Body of pancreas (tissue), 4 donors: ENCODE data around the gene AKAP12. TPM values are rescaled to one million over a fixed set of nuclear protein-coding genes. Genes with fewer than 3 reads are reported as not detected.
"Not testable (repeated sequence)": the region's sequence is repeated elsewhere in the genome, so short reads cannot be mapped to it uniquely, and the experiment has no call there.

Experiments used
- ATAC-seq: fragments of 150-250 bp; one replicate; pipeline ENCODE4 v1.9.1; 2016
- DNase-seq, 4 donors: peaks; one replicate each; pipeline ENCODE4 v3.0.0-alpha.2; 2019
- H3K27ac ChIP-seq, 4 donors: fragments of 200-600 bp; sonication (generic); 1 replicate in 3 of 4; 2 replicates in 1 of 4; pipeline versions ENCODE4 v1.5.1 to v1.6.1; 2016 to 2019; ENCODE audit warnings: mild to moderate bottlenecking in 1 of 4, mixed read lengths in 1 of 4, moderate library complexity in 1 of 4
- H3K27me3 ChIP-seq, 2 donors: fragments of 200-600 bp; sonication (generic); one replicate each; pipeline ENCODE4 v1.6.0; 2016; ENCODE audit warnings: mild to moderate bottlenecking in 1 of 2
- H3K36me3 ChIP-seq, 2 donors: fragments of 200-600 bp; sonication (generic); replicated peaks in 1 of 2; 2 replicates each; pipeline ENCODE4 v1.5.1; 2016; ENCODE audit warnings: low read depth in 2 of 2; ENCODE audit not compliant: insufficient read depth in 1 of 2
- H3K4me1 ChIP-seq: fragments of 200-600 bp; sonication (generic); one replicate; pipeline ENCODE4 v1.6.0; 2016
- H3K4me3 ChIP-seq, 2 donors: fragments of 200-600 bp; sonication (generic); 1 replicate in 1 of 2; 2 replicates in 1 of 2; pipeline ENCODE4 v1.5.1; 2016 to 2019
- H3K9me3 ChIP-seq, 3 donors: fragments of 200-600 bp; sonication (generic); 1 replicate in 2 of 3; 2 replicates in 1 of 3; pipeline ENCODE4 v1.5.1; 2016
- POLR2A ChIP-seq, 3 donors: fragments of 450-650 bp; IDR thresholded peaks; one replicate each; pipeline ENCODE4 v1.6.1; 2016; ENCODE audit warnings: antibody characterized with exemption in 3 of 3, mild to moderate bottlenecking in 2 of 3
- WGBS, 2 donors: methylation state at CpG; one replicate each; pipeline ENCODE4 v1.1.5; 2017; 5-methylcytosine and 5-hydroxymethylcytosine counted together
- intact Hi-C: fragments of 100-400 bp; cut with DNase I; formaldehyde crosslinking; loops from one replicate; pipeline ENCODE4 v1.15.1; 2023
- total RNA-seq, 2 donors: library from RNA; depleted of rRNA; stranded (reverse); fragments of >200 nt; gene quantifications; one replicate each; pipeline ENCODE4 v1.1.0, GENCODE V29; 2016
- TF ChIP-seq, protein P1 (sequence below), 7 experiments: fragments of 450-650 bp in 4 of 7; fragments of 200-600 bp in 3 of 7; sonication (generic) in 3 of 7; IDR thresholded peaks; one replicate each; pipeline ENCODE4 v1.5.1; 2016 to 2019; ENCODE audit warnings: antibody characterized with exemption in 7 of 7

AKAP12 gene
- total RNA-seq, 2 donors from 2014 or later, result 25.2 to 49.1 TPM

GRCh38 chr6:151341476-151342195 lies 101.9 kb downstream of the AKAP12 start:
- intact Hi-C loops, result no loop called here
- Histone ChIP-seq H3K27ac (no peak overlapping the region), H3K4me3 (no peak overlapping the region), H3K4me1 (no peaks in the 10 kb centered on the region), H3K9me3 (no peaks in the 10 kb centered on the region), H3K27me3 (no peaks in the 10 kb centered on the region), H3K36me3 (no peaks in the 10 kb centered on the region)
- no peak for DNase-seq
- 92 to 95% methylated on average over 40 to 43 of the region's 52 CpGs for WGBS, 2 donors
- TF ChIP-seq, protein P1, sequence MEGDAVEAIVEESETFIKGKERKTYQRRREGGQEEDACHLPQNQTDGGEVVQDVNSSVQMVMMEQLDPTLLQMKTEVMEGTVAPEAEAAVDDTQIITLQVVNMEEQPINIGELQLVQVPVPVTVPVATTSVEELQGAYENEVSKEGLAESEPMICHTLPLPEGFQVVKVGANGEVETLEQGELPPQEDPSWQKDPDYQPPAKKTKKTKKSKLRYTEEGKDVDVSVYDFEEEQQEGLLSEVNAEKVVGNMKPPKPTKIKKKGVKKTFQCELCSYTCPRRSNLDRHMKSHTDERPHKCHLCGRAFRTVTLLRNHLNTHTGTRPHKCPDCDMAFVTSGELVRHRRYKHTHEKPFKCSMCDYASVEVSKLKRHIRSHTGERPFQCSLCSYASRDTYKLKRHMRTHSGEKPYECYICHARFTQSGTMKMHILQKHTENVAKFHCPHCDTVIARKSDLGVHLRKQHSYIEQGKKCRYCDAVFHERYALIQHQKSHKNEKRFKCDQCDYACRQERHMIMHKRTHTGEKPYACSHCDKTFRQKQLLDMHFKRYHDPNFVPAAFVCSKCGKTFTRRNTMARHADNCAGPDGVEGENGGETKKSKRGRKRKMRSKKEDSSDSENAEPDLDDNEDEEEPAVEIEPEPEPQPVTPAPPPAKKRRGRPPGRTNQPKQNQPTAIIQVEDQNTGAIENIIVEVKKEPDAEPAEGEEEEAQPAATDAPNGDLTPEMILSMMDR (IDR thresholded peaks at IDR 0.05), result no peak
- TF ChIP-seq POLR2A (IDR thresholded peaks at IDR 0.05), result no peak
- ATAC-seq, result no peak

GRCh38 chr6:151342750-151343149 lies 103.0 kb downstream of the AKAP12 start:
- 84 to 90% methylated on average over 10 of the region's 10 CpGs for WGBS, 2 donors
- H3K27ac ChIP-seq, DNase-seq, intact Hi-C loops, H3K27me3 ChIP-seq, H3K4me1 ChIP-seq, H3K36me3 ChIP-seq, ATAC-seq, H3K9me3 ChIP-seq, H3K4me3 ChIP-seq: not testable (repeated sequence)

DNA sequence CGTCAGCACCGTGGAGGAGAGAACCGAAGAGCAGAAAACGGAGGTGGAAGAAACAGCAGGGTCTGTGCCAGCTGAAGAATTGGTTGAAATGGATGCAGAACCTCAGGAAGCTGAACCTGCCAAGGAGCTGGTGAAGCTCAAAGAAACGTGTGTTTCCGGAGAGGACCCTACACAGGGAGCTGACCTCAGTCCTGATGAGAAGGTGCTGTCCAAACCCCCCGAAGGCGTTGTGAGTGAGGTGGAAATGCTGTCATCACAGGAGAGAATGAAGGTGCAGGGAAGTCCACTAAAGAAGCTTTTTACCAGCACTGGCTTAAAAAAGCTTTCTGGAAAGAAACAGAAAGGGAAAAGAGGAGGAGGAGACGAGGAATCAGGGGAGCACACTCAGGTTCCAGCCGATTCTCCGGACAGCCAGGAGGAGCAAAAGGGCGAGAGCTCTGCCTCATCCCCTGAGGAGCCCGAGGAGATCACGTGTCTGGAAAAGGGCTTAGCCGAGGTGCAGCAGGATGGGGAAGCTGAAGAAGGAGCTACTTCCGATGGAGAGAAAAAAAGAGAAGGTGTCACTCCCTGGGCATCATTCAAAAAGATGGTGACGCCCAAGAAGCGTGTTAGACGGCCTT lies 110.0 kb downstream of the AKAP12 start:
- DNase-seq (no peak), ATAC-seq (no peak)
- H3K4me3 ChIP-seq, result no peak overlapping the region
- TF ChIP-seq, protein P1 (IDR thresholded peaks at IDR 0.05), result no peak
- TF ChIP-seq POLR2A (IDR thresholded peaks at IDR 0.05), result no peak
- H3K9me3 ChIP-seq, result no peaks in the 10 kb centered on the region
- 73 to 78% methylated on average over 19 of the region's 19 CpGs for WGBS, 2 donors
- no peaks in the 10 kb centered on the region for H3K36me3 ChIP-seq
- intact Hi-C loops, result no loop called here
- no peak overlapping the region for H3K27ac ChIP-seq
- H3K4me1 ChIP-seq, result no peaks in the 10 kb centered on the region
- H3K27me3 ChIP-seq, result no peaks in the 10 kb centered on the region

DNA sequence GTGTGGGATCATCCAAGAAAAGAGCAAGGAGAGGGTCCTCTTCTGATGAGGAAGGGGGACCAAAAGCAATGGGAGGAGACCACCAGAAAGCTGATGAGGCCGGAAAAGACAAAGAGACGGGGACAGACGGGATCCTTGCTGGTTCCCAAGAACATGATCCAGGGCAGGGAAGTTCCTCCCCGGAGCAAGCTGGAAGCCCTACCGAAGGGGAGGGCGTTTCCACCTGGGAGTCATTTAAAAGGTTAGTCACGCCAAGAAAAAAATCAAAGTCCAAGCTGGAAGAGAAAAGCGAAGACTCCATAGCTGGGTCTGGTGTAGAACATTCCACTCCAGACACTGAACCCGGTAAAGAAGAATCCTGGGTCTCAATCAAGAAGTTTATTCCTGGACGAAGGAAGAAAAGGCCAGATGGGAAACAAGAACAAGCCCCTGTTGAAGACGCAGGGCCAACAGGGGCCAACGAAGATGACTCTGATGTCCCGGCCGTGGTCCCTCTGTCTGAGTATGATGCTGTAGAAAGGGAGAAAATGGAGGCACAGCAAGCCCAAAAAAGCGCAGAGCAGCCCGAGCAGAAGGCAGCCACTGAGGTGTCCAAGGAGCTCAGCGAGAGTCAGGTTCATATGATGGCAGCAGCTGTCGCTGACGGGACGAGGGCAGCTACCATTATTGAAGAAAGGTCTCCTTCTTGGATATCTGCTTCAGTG lies 110.8 kb downstream of the AKAP12 start:
- no peaks in the 10 kb centered on the region for H3K4me1 ChIP-seq
- H3K36me3 ChIP-seq, result no peaks in the 10 kb centered on the region
- H3K4me3 ChIP-seq, result no peak overlapping the region
- ATAC-seq (no peak), DNase-seq (no peak)
- no peak overlapping the region for H3K27ac ChIP-seq
- H3K9me3 ChIP-seq, result no peaks in the 10 kb centered on the region
- H3K27me3 ChIP-seq, result no peaks in the 10 kb centered on the region
- no peak for TF ChIP-seq POLR2A (IDR thresholded peaks at IDR 0.05)
- intact Hi-C loops, result no loop called here
- WGBS, 2 donors, result 86 to 89% methylated on average over 20 of the region's 20 CpGs

DNA sequence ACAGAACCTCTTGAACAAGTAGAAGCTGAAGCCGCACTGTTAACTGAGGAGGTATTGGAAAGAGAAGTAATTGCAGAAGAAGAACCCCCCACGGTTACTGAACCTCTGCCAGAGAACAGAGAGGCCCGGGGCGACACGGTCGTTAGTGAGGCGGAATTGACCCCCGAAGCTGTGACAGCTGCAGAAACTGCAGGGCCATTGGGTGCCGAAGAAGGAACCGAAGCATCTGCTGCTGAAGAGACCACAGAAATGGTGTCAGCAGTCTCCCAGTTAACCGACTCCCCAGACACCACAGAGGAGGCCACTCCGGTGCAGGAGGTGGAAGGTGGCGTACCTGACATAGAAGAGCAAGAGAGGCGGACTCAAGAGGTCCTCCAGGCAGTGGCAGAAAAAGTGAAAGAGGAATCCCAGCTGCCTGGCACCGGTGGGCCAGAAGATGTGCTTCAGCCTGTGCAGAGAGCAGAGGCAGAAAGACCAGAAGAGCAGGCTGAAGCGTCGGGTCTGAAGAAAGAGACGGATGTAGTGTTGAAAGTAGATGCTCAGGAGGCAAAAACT lies 111.5 kb downstream of the AKAP12 start:
- WGBS, 2 donors, result 86 to 91% methylated on average over 18 of the region's 18 CpGs
- no peak for ATAC-seq
- DNase-seq, result no peak
- Histone ChIP-seq H3K27ac (no peak overlapping the region), H3K4me3 (no peak overlapping the region), H3K27me3 (no peaks in the 10 kb centered on the region), H3K4me1 (no peaks in the 10 kb centered on the region), H3K36me3 (no peaks in the 10 kb centered on the region), H3K9me3 (no peaks in the 10 kb centered on the region)
- intact Hi-C loops, result no loop called here
- no peak for TF ChIP-seq POLR2A (IDR thresholded peaks at IDR 0.05)
- TF ChIP-seq, protein P1 (IDR thresholded peaks at IDR 0.05), result no peak
